Measurements from ENCODE around the gene OR5B12. TPM values are rescaled to one million over a fixed set of nuclear protein-coding genes. Genes with fewer than 3 reads are reported as not detected.
"Not testable (repeated sequence)": the region's sequence is repeated elsewhere in the genome, so short reads cannot be mapped to it uniquely, and the experiment has no call there.

The OR5B12 gene
- total and polyA plus RNA-seq, 9 of the 15 experiments (the other 6 are each of a cell fraction or from before 2014, with no cell fraction given) = 0.20 TPM; not detected in 8

DNA sequence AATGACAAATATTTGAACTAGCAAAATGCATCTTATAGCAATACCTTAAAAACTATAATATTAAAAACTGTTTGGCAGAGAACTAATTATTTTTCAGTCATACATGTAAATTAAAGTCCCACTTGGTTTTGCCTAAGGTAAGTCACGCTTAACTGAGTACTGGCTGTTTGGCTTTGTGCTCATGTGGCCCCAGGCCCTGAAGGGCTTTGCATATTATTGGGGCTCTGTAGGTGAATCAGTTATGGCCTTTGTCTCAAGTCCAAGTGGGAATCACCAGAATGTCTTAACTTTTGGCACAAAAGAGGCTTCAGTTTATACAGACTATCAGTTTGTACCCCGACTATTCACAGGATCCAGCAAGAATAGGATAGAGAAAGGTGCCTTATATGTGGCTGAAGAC lies 42.4 kb downstream of the OR5B12 start:
- H3K9me1 ChIP-seq (ENCODE audit: control insufficient read depth, insufficient read depth, low read length); H3K27me3 ChIP-seq (ENCODE audit: control insufficient read depth in 2 of 2, insufficient read depth in 2 of 2, low read length in 2 of 2); FAIRE-seq; in situ Hi-C loops (cut with MboI); CTCF ChIA-PET (ENCODE audit: low intra/inter-chr PET ratio); H2AFZ ChIP-seq (ENCODE audit: low read depth, low read length); H3K79me2 ChIP-seq (ENCODE audit: control insufficient read depth, insufficient read depth, low read length); H3K9ac ChIP-seq (ENCODE audit: insufficient read depth in 1 of 2, low read depth in 2 of 2, low read length in 2 of 2); H3K4me3 ChIP-seq; DNase-seq (ENCODE audit: extremely low read depth in 1 of 4, low spot score in 3 of 4); POLR2A ChIA-PET; ATAC-seq; H3K4me1 ChIP-seq (replicated peaks in 1 of 2; ENCODE audit: control insufficient read depth in 2 of 2, insufficient read depth in 2 of 2, low read length in 2 of 2); H3K27ac ChIP-seq (ENCODE audit: extremely low read depth, low read depth, low read length); H3K36me3 ChIP-seq (ENCODE audit: control insufficient read depth, insufficient read depth, low read length); H3K4me2 ChIP-seq (ENCODE audit: insufficient read depth, low read length); H3K9me3 ChIP-seq (replicated peaks; ENCODE audit: control insufficient read depth, insufficient read depth, low read depth, low read length); intact Hi-C loops (cut with micrococcal nuclease); BruUV-seq (replicated peaks); H4K20me1 ChIP-seq (replicated peaks; ENCODE audit: control insufficient read depth, insufficient read depth, low read length): not testable (repeated sequence)
- no CpG with 5 or more reads among the region's 2 CpGs for WGBS (ENCODE audit: insufficient coverage, low coverage, missing lambda C conversion rate)

DNA sequence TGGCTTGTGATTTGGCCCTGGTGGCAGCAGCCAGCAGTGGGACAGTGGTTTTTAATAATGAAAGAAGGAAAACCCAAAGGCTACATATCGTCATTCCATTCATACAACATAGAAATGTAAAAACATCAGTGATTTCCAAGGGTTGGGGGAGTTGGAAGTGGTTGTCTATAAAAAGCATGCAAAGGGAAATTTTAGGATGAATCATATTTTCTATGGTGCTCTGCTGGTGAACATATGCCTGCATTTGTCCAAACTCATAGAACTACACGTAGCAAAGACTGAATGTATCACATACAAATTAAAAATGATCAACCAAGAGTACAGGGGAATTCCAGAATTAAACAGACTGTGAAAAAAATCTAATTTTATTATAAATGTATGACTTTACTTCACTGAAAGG lies 46.5 kb downstream of the OR5B12 start:
- H4K20me1 ChIP-seq (replicated peaks; ENCODE audit: control insufficient read depth, insufficient read depth, low read length) = no peaks in the 10 kb centered on the region
- no peak overlapping the region for H2AFZ ChIP-seq (ENCODE audit: low read depth, low read length)
- BruUV-seq (replicated peaks) = no TSS peak
- no peaks in the 10 kb centered on the region for H3K9me3 ChIP-seq (replicated peaks; ENCODE audit: control insufficient read depth, insufficient read depth, low read depth, low read length)
- FAIRE-seq = no peak
- no peaks in the 10 kb centered on the region for H3K79me2 ChIP-seq (ENCODE audit: control insufficient read depth, insufficient read depth, low read length)
- no peak overlapping the region for H3K27ac ChIP-seq (ENCODE audit: extremely low read depth, low read depth, low read length)
- in situ Hi-C loops (cut with MboI) (no loop called here), intact Hi-C loops (cut with micrococcal nuclease) (no loop called here)
- no peaks in the 10 kb centered on the region for H3K27me3 ChIP-seq (ENCODE audit: control insufficient read depth in 2 of 2, insufficient read depth in 2 of 2, low read length in 2 of 2)
- H3K4me1 ChIP-seq (replicated peaks in 1 of 2; ENCODE audit: control insufficient read depth in 2 of 2, insufficient read depth in 2 of 2, low read length in 2 of 2) = no peaks in the 10 kb centered on the region
- ATAC-seq = no peak
- ChIA-PET CTCF (ENCODE audit: low intra/inter-chr PET ratio) (no interaction called here), POLR2A (no interaction called here)
- H3K4me2 ChIP-seq (ENCODE audit: insufficient read depth, low read length) = no peak overlapping the region
- H3K36me3 ChIP-seq (ENCODE audit: control insufficient read depth, insufficient read depth, low read length) = no peaks in the 10 kb centered on the region
- H3K4me3 ChIP-seq = no peak overlapping the region
- H3K9ac ChIP-seq (ENCODE audit: insufficient read depth in 1 of 2, low read depth in 2 of 2, low read length in 2 of 2) = no peak overlapping the region
- WGBS (ENCODE audit: insufficient coverage, low coverage, missing lambda C conversion rate) = 0% methylated on average over 2 of the region's 2 CpGs
- no peak for DNase-seq (ENCODE audit: extremely low read depth in 1 of 4, low spot score in 3 of 4)
- no peaks in the 10 kb centered on the region for H3K9me1 ChIP-seq (ENCODE audit: control insufficient read depth, insufficient read depth, low read length)
- TF ChIP-seq TAL1 (IDR thresholded peaks at IDR 0.05) = no peak
- no peak for TF ChIP-seq MAZ (CRISPR knock-in tag; conservative IDR thresholded peaks at IDR 0.05 in 1 of 2, IDR thresholded peaks at IDR 0.05 in 1 of 2)
- TF ChIP-seq, protein P1, sequence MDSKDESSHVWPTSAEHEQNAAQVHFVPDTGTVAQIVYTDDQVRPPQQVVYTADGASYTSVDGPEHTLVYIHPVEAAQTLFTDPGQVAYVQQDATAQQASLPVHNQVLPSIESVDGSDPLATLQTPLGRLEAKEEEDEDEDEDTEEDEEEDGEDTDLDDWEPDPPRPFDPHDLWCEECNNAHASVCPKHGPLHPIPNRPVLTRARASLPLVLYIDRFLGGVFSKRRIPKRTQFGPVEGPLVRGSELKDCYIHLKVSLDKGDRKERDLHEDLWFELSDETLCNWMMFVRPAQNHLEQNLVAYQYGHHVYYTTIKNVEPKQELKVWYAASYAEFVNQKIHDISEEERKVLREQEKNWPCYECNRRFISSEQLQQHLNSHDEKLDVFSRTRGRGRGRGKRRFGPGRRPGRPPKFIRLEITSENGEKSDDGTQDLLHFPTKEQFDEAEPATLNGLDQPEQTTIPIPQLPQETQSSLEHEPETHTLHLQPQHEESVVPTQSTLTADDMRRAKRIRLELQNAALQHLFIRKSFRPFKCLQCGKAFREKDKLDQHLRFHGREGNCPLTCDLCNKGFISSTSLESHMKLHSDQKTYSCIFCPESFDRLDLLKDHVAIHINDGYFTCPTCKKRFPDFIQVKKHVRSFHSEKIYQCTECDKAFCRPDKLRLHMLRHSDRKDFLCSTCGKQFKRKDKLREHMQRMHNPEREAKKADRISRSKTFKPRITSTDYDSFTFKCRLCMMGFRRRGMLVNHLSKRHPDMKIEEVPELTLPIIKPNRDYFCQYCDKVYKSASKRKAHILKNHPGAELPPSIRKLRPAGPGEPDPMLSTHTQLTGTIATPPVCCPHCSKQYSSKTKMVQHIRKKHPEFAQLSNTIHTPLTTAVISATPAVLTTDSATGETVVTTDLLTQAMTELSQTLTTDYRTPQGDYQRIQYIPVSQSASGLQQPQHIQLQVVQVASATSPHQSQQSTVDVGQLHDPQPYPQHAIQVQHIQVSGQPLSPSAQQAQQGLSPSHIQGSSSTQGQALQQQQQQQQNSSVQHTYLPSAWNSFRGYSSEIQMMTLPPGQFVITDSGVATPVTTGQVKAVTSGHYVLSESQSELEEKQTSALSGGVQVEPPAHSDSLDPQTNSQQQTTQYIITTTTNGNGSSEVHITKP (IDR thresholded peaks at IDR 0.05; ENCODE audit: partially characterized antibody) = no peak
- no peak for TF ChIP-seq NCOA1 (IDR thresholded peaks at IDR 0.05; ENCODE audit: low read depth)
- no peak for TF ChIP-seq ZNF232 (CRISPR knock-in tag; IDR thresholded peaks at IDR 0.05)
- TF ChIP-seq, protein P2, sequence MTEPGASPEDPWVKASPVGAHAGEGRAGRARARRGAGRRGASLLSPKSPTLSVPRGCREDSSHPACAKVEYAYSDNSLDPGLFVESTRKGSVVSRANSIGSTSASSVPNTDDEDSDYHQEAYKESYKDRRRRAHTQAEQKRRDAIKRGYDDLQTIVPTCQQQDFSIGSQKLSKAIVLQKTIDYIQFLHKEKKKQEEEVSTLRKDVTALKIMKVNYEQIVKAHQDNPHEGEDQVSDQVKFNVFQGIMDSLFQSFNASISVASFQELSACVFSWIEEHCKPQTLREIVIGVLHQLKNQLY (CRISPR knock-in tag; conservative IDR thresholded peaks at IDR 0.05) = no peak
- TF ChIP-seq, protein P3, sequence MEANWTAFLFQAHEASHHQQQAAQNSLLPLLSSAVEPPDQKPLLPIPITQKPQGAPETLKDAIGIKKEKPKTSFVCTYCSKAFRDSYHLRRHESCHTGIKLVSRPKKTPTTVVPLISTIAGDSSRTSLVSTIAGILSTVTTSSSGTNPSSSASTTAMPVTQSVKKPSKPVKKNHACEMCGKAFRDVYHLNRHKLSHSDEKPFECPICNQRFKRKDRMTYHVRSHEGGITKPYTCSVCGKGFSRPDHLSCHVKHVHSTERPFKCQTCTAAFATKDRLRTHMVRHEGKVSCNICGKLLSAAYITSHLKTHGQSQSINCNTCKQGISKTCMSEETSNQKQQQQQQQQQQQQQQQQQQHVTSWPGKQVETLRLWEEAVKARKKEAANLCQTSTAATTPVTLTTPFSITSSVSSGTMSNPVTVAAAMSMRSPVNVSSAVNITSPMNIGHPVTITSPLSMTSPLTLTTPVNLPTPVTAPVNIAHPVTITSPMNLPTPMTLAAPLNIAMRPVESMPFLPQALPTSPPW (CRISPR knock-in tag; IDR thresholded peaks at IDR 0.05) = no peak
- TF ChIP-seq TAF9B (IDR thresholded peaks at IDR 0.05; ENCODE audit: partially characterized antibody) = no peak
- no peak for TF ChIP-seq SMARCB1 (IDR thresholded peaks at IDR 0.05; ENCODE audit: insufficient read length, low read depth)
